Measurements from ENCODE around the gene DAD1. TPM values are rescaled to one million over a fixed set of nuclear protein-coding genes. Genes with fewer than 3 reads are reported as not detected.

The DAD1 gene
- total RNA-seq, 1 experiment from 2014 or later = 162 TPM

GRCh38 chr14:22598099-22598895, 9.3 kb upstream of the DAD1 start, which contains the start of gene ABHD4 (continued):
- no peak for TF ChIP-seq ELF1 (IDR thresholded peaks at IDR 0.05; ENCODE audit: borderline replicate concordance, low read depth)
- peak; percentile 13 for TF ChIP-seq TCF7L2 (IDR thresholded peaks at IDR 0.05; ENCODE audit: borderline replicate concordance, extremely low read depth, insufficient read depth, insufficient read length)
- no peak for TF ChIP-seq ZNF274 (IDR thresholded peaks at IDR 0.05; ENCODE audit: low read depth, low read length)
- peak; percentile 32 for TF ChIP-seq POLR2A (IDR thresholded peaks at IDR 0.05; ENCODE audit: borderline replicate concordance, extremely low read depth, insufficient read depth, insufficient read length)

- H3K4me3 ChIP-seq (replicated peaks in 1 of 2; ENCODE audit: low read depth in 1 of 2, low read length in 2 of 2) = peak overlapping the region; percentile 81 to 86
- DNase-seq (ENCODE audit: low read depth, low spot score) (no peak), ATAC-seq (peak; percentile 37)
- no peaks in the 10 kb centered on the region for H3K79me2 ChIP-seq (ENCODE audit: insufficient read depth, low read length)
- H3K9me2 ChIP-seq (ENCODE audit: insufficient read depth) = no peaks in the 10 kb centered on the region
- no peaks in the 10 kb centered on the region for H4K20me1 ChIP-seq (ENCODE audit: insufficient read depth)
- peak overlapping the region; percentile 95 for H3K4me2 ChIP-seq (ENCODE audit: low read length)
- peaks cover 9 to 40% of the 10 kb centered on the region in 2 experiments for H3K4me1 ChIP-seq (ENCODE audit: control insufficient read depth in 1 of 2, insufficient read depth in 2 of 2, low read length in 2 of 2)
- H3K27me3 ChIP-seq (ENCODE audit: insufficient read depth, low read length) = peaks cover 10% of the 10 kb centered on the region; the same call in 1 of the 2 replicates
- peak overlapping the region; percentile 93 for H2AFZ ChIP-seq (ENCODE audit: low read depth, low read length, poor library complexity, severe bottlenecking)
- H3K9me3 ChIP-seq (ENCODE audit: control insufficient read depth in 1 of 2, insufficient read depth in 1 of 2, low read depth in 1 of 2, low read length in 2 of 2) = no peaks in the 10 kb centered on the region
- TF ChIP-seq, protein P1, sequence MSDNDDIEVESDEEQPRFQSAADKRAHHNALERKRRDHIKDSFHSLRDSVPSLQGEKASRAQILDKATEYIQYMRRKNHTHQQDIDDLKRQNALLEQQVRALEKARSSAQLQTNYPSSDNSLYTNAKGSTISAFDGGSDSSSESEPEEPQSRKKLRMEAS (IDR thresholded peaks at IDR 0.05) = no peak
- no peak for TF ChIP-seq JUND (IDR thresholded peaks at IDR 0.05)
- no peak overlapping the region; the same call in 1 of the 2 replicates for H3K27ac ChIP-seq (ENCODE audit: low read depth, low read length)
- intact Hi-C loops (cut with micrococcal nuclease) = no loop called here
- ChIA-PET CTCF (interaction anchor here (0.9 to 2.5 kb wide), 3 partner anchors 8 to 28 kb away, joined by 3 to 31 read pairs (median 7); partner anchors contain the start of gene DAD1), RAD21 (ENCODE audit: low non-redundant PET in 1 of 2, low total read pairs in 2 of 2, uncharacterized antibody in 2 of 2, unreplicated experiment in 2 of 2) (interaction anchor here in 1 of 2 experiments (1.7 kb wide), 1 partner anchor 8 kb away, joined by 5 read pairs; the partner anchor contains the start of gene DAD1), POLR2A (interaction anchor here (1.0 kb wide), 1 partner anchor 9 kb away, joined by 4 read pairs; the partner anchor contains the start of gene DAD1)
- no TSS peak for BruUV-seq (replicated peaks)
- peak overlapping the region; percentile 72 for H3K9ac ChIP-seq (ENCODE audit: low read length)
- H3K36me3 ChIP-seq (ENCODE audit: control insufficient read depth in 1 of 2, insufficient read depth in 2 of 2, low read length in 2 of 2) = no peaks in the 10 kb centered on the region; a peak in 1 of 4 replicates
Measured at GRCh38 chr14:22597771-22598098, 8.7 kb upstream of the DAD1 start.
